Daoy (cell line): ENCODE measurements around the gene THOC2. TPM values are rescaled to one million over a fixed set of nuclear protein-coding genes. Genes with fewer than 3 reads are reported as not detected.
"Not testable (repeated sequence)": the region's sequence is repeated elsewhere in the genome, so short reads cannot be mapped to it uniquely, and the experiment has no call there.

Source experiments
- DNase-seq: peaks from one replicate; pipeline ENCODE4 v3.0.0-alpha.2; 2015; ENCODE audit warnings: low read depth
- total RNA-seq: library from RNA; depleted of rRNA; stranded (reverse); fragments of >200 nt; shearing (Covaris generic); gene quantifications from 2 replicates; pipeline ENCODE4 v1.2.3, GENCODE V29; 2014; rRNA removed

The THOC2 gene
- 44.4 and 51.3 TPM in 2 replicates for total RNA-seq

GRCh38 chrX:123732670-123733363, at the start of gene THOC2:
Gene THOC2, minus strand, starts transcription at chrX:123733052. Its CDS starts 30 bp downstream, at chrX:123733022.
- peak; percentile 86 for DNase-seq

GRCh38 chrX:123781786-123782185, 48.9 kb upstream of the THOC2 start:
- DNase-seq = not testable (repeated sequence)

DNA sequence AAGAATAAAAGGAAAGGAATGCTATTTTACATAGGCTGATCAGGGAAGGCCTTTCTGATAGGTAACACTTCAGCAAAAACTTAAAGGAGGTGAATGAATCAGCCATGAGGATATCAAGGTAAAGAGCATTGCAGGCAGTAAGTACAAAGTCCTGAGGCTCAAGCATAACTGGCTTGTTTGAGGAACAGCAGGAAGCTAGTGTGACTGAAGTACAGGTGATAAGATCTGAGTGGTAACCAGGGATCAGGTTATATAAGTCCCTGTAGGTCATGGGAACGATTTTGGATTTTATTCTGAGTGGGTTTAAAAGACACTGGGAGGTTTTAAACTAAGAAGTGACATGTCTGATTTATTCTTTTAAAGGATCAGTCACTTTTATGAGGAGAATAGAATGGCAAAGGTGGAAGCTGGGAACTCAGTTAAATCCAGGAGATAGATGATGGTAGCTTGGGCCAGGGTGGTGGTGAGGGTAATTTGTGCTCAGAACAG, 47.1 kb upstream of the THOC2 start:
- no peak for DNase-seq

DNA sequence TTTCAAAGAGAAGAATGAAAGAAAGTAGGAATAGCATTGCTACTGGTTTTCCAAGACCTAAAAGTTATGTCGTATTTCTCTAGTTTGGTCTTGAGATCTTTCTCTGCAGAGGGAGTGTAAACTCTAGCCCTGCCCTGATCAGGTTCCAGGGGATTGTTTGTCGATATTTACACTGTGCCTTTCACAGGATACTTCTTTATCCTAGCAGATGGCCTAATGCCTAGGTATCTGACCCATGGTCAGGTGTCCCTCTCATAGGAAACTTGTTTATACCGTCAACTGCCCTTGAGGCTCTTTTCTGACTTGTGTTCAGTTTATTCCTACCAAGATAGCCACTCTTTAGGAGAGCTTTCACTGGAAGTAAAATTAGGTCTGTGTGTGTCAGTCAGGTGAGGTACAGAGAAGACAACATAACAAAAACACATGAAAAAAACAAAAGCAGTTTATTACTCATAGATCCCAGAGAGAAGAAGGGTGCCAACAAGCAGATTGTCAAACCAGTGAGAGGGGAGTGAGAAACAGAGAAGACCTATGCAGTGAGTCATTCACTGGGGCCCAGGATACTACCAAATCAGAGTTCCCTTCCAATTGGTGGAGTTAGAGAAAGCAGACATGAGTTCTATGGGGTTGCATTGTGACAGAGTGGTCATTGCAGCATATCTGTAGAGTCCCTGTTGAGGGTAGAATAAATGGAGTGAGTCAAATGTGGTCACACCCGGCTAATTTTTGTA, 40.6 kb upstream of the THOC2 start:
- no peak for DNase-seq

- no peak for DNase-seq
These were observed 38.7 kb upstream of the THOC2 start for GRCh38 chrX:123771449-123772064.

GRCh38 chrX:123764967-123765871, 32.4 kb upstream of the THOC2 start:
- DNase-seq = peak; percentile 91

DNA sequence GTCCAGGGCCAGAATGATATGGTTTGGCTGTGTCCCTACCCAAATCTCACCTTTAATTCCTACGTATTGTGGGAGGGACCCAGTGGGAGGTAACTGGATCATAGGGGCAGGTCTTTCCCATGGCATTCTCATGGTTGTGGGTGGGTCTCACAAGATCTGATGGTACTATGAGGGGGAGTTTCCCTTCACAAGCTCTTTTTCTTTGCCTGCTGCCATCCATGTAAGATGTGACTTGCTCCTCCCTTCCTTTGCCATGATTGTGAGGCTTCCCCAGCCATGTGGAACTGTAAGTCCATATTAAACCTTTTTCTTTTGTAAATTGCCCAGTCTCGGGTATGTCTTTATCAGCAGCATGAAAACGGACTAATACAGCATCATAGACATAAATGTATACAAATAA, 27.0 kb upstream of the THOC2 start:
- not testable (repeated sequence) for DNase-seq

- not testable (repeated sequence) for DNase-seq
These were observed 24.9 kb upstream of the THOC2 start for GRCh38 chrX:123757794-123758193.

GRCh38 chrX:123756320-123756719, 23.5 kb upstream of the THOC2 start:
- no peak for DNase-seq

DNA sequence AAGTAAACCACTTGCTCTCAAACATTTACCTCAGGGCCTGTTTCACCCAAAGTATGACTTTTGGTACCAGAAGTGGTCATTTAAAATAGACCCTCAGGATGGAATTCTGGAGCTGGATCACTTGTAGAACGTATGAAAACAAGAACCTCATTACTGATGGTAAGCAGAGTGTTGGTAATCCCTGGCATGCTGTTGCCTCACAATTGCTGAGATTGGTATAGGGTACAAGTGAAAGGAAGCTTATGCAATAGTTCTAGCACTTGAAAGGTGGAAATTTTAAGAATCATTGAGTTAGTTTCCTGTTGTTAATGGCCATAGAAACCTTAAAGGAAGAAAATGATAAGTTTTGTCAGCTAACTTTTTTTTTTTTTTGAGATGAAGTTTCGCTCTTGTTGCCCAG, 22.3 kb upstream of the THOC2 start:
- DNase-seq = no peak

- no peak for DNase-seq
These were observed 21.0 kb upstream of the THOC2 start for GRCh38 chrX:123753656-123754350.

GRCh38 chrX:123749643-123750042, 16.8 kb upstream of the THOC2 start:
- no peak for DNase-seq

- no peak for DNase-seq
These were observed 12.7 kb upstream of the THOC2 start for GRCh38 chrX:123745511-123745910.

GRCh38 chrX:123743312-123743711, 10.5 kb upstream of the THOC2 start:
- DNase-seq = no peak

DNA sequence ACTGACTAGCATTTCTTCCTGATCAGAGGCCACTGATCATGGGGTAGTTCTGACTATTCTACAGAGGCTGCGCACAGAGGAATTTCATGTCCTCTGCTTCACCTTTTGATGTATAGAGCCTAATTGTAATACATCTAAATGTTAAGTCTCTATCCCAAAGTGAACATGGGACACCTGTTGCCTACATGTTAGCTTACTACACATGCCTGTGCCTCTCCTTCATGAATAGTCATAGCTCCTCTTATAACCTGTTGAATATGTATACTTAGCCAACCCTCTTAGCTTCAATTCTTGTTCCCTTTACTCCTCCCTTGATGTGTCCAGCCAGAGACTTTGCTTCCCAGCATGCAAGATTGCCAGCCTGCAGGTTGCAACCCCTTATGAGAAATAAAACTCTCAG, 9.6 kb upstream of the THOC2 start:
- no peak for DNase-seq

DNA sequence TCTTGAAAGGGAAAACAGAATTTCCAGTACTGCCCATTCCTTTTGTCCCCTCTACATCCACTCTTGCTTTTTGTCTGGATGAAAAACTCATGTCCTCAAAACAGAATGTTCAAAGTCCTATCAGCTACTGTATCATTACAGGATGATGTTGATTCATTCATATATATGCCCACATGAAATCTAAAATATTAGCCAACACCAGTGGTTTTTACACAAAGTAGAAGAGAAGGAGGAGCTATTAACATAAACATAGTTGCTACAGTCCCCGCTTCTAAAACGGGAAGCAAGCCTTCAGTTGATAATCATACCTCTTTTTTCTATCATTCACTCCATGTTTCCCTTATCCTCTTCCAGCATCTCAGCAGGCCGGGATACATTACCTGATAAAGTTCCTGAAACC, 7.7 kb upstream of the THOC2 start:
- DNase-seq = no peak

DNA sequence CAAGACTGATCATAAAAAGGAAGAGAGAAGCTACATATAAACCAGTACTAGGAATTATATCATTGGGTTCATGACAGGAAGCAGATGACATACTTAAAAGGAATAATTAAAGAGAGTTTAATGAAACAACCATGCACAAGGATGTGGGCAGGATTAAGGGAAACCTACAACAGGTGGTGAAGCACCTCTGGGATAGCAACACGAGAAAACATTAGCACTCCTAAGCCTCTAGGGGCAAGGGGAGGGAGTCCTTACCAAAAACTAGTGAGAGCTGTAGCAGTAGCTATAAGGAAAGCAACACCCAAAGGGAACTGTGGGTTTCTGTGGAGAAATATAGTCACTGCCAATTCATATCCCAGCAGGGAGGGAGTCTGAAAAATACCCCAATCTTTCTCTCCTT, 7.2 kb upstream of the THOC2 start:
- DNase-seq = no peak

GRCh38 chrX:123739474-123739873, 6.6 kb upstream of the THOC2 start:
- no peak for DNase-seq

DNA sequence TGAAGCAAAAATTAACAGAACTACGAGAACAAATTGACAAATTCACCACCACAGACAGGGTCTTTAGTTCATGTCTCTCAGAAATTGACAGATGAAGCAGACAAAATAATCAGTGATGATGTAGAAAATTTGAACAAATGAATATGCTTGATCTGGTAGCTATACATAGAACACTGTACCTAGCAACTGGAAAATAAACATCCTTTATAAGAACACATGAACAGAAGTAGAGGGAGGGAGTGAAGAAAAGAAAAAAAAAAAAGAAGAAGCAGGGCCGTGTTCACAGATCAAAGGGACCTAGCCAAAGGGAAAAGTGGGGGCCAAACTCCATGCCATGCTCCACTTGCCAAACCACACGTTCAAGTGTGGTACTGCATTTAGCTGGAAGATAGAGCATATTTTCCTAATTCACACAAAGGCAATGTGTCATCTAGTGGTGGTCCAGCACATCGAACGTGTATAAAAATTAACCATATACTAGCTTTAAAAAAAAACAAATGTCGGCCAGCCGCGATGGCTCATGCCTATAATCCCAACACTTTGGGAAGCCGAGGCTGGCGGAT, 5.6 kb upstream of the THOC2 start:
- DNase-seq = no peak

DNA sequence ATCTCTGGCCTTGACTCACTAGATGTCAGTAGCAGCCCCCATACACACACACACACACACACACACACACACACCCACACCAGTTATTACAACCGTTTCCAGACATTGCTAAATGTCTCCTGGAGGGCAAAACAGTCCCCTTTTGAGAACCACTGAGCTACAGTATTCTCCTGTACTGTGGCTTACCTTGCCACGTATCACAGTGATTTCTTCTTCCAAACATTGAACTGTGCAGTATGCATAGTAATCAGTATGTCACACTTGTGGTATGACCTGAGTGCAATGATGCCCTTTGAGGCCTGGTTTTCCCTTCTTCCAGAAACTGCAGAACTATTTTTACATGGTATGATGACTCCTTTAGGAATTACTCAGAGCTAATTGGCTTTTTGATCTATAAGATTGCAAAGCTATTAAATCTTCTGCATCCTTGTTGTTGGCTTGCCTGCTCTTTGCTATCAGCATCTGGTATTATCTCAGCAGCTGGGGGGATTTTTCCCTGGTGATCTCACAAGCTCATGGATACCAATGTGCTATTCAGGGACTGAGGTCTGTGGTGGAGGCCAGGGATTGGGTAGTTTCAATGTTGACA, 3.6 kb upstream of the THOC2 start:
- peak; percentile 33 for DNase-seq
